Measurements from ENCODE around the gene TSPEAR. TPM values are rescaled to one million over a fixed set of nuclear protein-coding genes. Genes with fewer than 3 reads are reported as not detected.
"Not testable (repeated sequence)": the region's sequence is repeated elsewhere in the genome, so short reads cannot be mapped to it uniquely, and the experiment has no call there.

Gene TSPEAR
- total RNA-seq, 1 experiment from 2014 or later: 0.32 TPM

DNA sequence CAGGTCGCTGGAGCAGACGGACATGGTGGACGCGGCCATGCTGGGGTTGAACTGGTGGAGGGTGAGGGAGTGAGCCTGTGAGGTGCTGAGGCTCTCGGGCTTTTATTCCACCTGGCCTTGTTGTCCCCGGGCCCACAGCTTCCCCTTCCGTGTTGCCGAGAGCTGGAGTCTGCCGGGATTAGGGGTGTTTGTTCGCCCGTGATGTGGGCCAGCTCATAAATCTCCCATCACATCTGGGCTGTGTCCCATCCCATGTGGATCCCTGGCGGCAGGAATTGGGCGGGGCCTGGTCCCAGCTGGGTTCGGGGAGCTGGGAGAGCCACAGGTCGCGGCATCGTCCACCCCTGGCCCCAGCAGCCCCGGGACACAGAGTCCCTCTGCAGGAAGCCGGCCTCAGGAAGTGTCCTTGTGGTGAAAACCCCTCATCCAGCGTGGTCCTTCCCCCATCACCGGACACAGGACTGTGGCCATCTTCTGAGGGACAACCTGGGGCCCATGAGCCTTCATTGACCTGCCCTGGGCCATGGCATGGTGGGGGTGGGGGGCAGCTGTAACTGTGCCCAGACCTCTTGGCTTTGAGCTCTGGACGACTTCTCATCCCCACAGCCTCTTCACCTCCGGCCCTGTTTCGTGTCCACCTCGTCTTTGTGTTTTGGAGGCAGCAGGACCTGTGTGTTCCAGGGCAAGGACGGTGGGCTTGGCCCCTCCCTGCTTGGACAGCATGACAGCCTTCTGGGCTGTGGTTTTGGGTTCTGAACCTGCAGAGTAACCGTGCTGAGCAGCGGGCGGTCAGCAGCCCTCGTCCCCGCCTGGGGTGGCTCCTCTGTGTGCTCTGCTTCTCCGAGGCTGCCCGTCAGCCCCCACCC, 118.7 kb downstream of the TSPEAR start, which contains the start of gene KRTAP10-6:
Gene KRTAP10-6 (minus strand): TSS at position 60 of the 866 bp plus-strand sequence. CDS start 21 bp downstream, at position 39.
- Mint-ChIP-seq H3K27ac (ENCODE audit: unreplicated experiment) (no peak within 1 kb of the TSS), H3K36me3 (ENCODE audit: insufficient read depth, unreplicated experiment) (no peaks in the 10 kb centered on the region), H3K4me3 (ENCODE audit: unreplicated experiment) (no peak within 1 kb of the TSS), H3K27me3 (ENCODE audit: insufficient read depth, unreplicated experiment) (no peaks in the 10 kb centered on the region), H3K9me3 (ENCODE audit: unreplicated experiment) (peaks cover 3% of the 10 kb centered on the region), H3K4me1 (ENCODE audit: low read depth, unreplicated experiment) (peaks cover 1% of the 10 kb centered on the region)
- no peaks in the 10 kb centered on the region for H3K27me3 ChIP-seq (replicated peaks; ENCODE audit: control insufficient read depth, insufficient read depth, low read length)
- H3K4me3 ChIP-seq (ENCODE audit: low read depth, low read length): no peak within 1 kb of the TSS
- DNase-seq: no peak
- H3K9me3 ChIP-seq: no peaks in the 10 kb centered on the region
- intact Hi-C loops (cut with micrococcal nuclease; ENCODE audit: unreplicated experiment): no loop called here
- no peak for TF ChIP-seq CTCF (IDR thresholded peaks at IDR 0.05; ENCODE audit: insufficient read depth in 1 of 2, low read depth in 1 of 2, low read length in 1 of 2, severe bottlenecking in 1 of 2, unreplicated experiment in 1 of 2)
- BruUV-seq (replicated peaks): no TSS peak
- H3K36me3 ChIP-seq (ENCODE audit: control insufficient read depth, insufficient read depth, low read length): no peaks in the 10 kb centered on the region
- no peaks in the 10 kb centered on the region for H3K4me1 ChIP-seq
- ChIA-PET CTCF (no interaction called here), POLR2A (no interaction called here)

DNA sequence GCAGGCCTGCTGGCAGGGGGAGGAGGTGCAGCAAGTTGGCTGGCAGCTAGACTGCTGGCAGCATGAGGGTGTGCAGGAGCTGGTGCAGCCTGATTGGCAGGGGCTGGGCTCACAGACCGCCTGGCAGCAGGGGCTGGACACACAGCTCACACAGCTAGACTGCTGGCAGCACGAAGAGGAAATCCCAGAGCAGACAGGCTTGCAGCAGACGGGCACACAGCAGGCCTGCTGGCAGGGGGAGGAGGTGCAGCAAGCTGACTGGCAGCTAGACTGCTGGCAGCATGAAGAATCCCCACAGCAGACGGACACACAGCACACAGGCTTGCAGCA, 119.6 kb downstream of the TSPEAR start:
- H3K4me1 ChIP-seq; intact Hi-C loops (cut with micrococcal nuclease; ENCODE audit: unreplicated experiment); POLR2A ChIA-PET; H3K4me3 Mint-ChIP-seq (ENCODE audit: unreplicated experiment); BruUV-seq (replicated peaks); H3K36me3 Mint-ChIP-seq (ENCODE audit: insufficient read depth, unreplicated experiment); H3K36me3 ChIP-seq (ENCODE audit: control insufficient read depth, insufficient read depth, low read length); H3K27me3 ChIP-seq (replicated peaks; ENCODE audit: control insufficient read depth, insufficient read depth, low read length); H3K27ac Mint-ChIP-seq (ENCODE audit: unreplicated experiment); H3K27me3 Mint-ChIP-seq (ENCODE audit: insufficient read depth, unreplicated experiment); H3K4me3 ChIP-seq (ENCODE audit: low read depth, low read length); H3K9me3 ChIP-seq; H3K4me1 Mint-ChIP-seq (ENCODE audit: low read depth, unreplicated experiment); H3K9me3 Mint-ChIP-seq (ENCODE audit: unreplicated experiment); DNase-seq: not testable (repeated sequence)
- CTCF ChIA-PET: interaction anchor here (0.6 kb wide), 1 partner anchor 110 kb away, joined by 3 read pairs; no protein-coding TSS in a partner anchor

DNA sequence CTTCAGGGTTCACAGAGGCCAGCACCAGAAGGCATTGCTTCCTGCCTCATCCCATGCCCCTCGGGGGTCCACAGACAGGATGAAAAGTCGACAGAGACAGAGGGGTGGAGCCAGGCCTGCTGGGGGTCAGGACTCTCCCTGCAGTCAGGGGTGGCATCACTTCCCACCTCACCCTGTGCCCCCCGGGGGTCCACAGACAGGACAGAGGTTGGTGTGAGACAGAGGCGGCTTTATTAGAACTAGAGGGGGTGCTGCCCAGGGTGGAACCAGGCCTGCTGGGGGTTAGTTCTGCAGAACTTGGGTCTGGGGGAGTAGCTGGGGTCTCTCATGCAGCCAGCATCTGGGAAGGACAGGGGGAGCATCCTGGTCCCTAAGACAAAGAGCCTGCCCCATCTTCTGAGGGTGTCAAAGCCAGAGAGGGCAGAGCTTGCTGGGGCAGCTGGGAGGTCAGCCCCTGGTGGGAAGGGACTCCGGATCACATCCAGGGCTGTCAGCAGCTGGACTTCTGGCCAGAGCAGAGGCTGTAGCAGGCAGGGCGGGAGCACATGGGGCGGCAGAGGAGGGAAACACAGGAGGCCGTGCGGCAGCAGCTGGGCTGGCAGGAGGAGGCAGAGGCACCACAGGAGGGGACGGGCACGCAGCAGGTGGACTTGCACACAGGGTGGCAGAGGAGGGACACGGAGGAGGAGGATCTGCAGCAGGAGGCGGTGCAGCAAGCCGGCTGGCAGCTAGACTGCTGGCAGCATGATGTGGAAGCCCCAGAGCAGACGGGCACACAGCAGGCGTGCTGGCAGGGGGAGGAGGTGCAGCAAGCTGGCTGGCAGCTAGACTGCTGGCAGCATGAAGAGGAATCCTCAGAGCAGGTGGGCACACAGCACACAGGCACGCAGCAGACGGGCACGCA, 120.2 kb downstream of the TSPEAR start:
- H3K4me3 Mint-ChIP-seq (ENCODE audit: unreplicated experiment); H3K27me3 Mint-ChIP-seq (ENCODE audit: insufficient read depth, unreplicated experiment); H3K36me3 Mint-ChIP-seq (ENCODE audit: insufficient read depth, unreplicated experiment); H3K27me3 ChIP-seq (replicated peaks; ENCODE audit: control insufficient read depth, insufficient read depth, low read length); H3K4me1 Mint-ChIP-seq (ENCODE audit: low read depth, unreplicated experiment); DNase-seq; POLR2A ChIA-PET; H3K27ac Mint-ChIP-seq (ENCODE audit: unreplicated experiment); H3K4me3 ChIP-seq (ENCODE audit: low read depth, low read length); H3K36me3 ChIP-seq (ENCODE audit: control insufficient read depth, insufficient read depth, low read length); H3K4me1 ChIP-seq; H3K9me3 Mint-ChIP-seq (ENCODE audit: unreplicated experiment); BruUV-seq (replicated peaks); intact Hi-C loops (cut with micrococcal nuclease; ENCODE audit: unreplicated experiment); H3K9me3 ChIP-seq: not testable (repeated sequence)
- CTCF ChIA-PET: interaction anchor here (0.6 kb wide), 1 partner anchor 111 kb away, joined by 3 read pairs; no protein-coding TSS in a partner anchor

GRCh38 chr21:44590311-44590721, 121.1 kb downstream of the TSPEAR start:
- no peaks in the 10 kb centered on the region for H3K9me3 ChIP-seq
- Mint-ChIP-seq H3K9me3 (ENCODE audit: unreplicated experiment) (no peaks in the 10 kb centered on the region), H3K27me3 (ENCODE audit: insufficient read depth, unreplicated experiment) (peaks cover 5% of the 10 kb centered on the region), H3K4me1 (ENCODE audit: low read depth, unreplicated experiment) (no peaks in the 10 kb centered on the region), H3K4me3 (ENCODE audit: unreplicated experiment) (no peak overlapping the region), H3K36me3 (ENCODE audit: insufficient read depth, unreplicated experiment) (no peaks in the 10 kb centered on the region), H3K27ac (ENCODE audit: unreplicated experiment) (no peak overlapping the region)
- no peaks in the 10 kb centered on the region for H3K36me3 ChIP-seq (ENCODE audit: control insufficient read depth, insufficient read depth, low read length)
- no peaks in the 10 kb centered on the region for H3K27me3 ChIP-seq (replicated peaks; ENCODE audit: control insufficient read depth, insufficient read depth, low read length)
- H3K4me1 ChIP-seq: no peaks in the 10 kb centered on the region
- intact Hi-C loops (cut with micrococcal nuclease; ENCODE audit: unreplicated experiment): no loop called here
- no peak overlapping the region for H3K4me3 ChIP-seq (ENCODE audit: low read depth, low read length)
- no peak for TF ChIP-seq CTCF (IDR thresholded peaks at IDR 0.05; ENCODE audit: insufficient read depth in 1 of 2, low read depth in 1 of 2, low read length in 1 of 2, severe bottlenecking in 1 of 2, unreplicated experiment in 1 of 2)
- no peak for DNase-seq
- ChIA-PET POLR2A (no interaction called here), CTCF (no interaction called here)
- no TSS peak for BruUV-seq (replicated peaks)

Measured in Caco-2 (cell line).